ENCODE data around the gene EEF1AKMT4. TPM values are rescaled to one million over a fixed set of nuclear protein-coding genes. Genes with fewer than 3 reads are reported as not detected.
A peak's percentile ranks its signal among the peaks of the same experiment; 100 is the strongest.

Gene EEF1AKMT4
- total RNA-seq, 1 donor from 2014 or later, result 14.0 TPM

- H3K36me3 ChIP-seq (ENCODE audit: control insufficient read depth, insufficient read depth, low read length), result peaks cover 25% of the 10 kb centered on the region
- no peak for TF ChIP-seq CTCF (IDR thresholded peaks at IDR 0.05; ENCODE audit: insufficient read depth, low read length, severe bottlenecking)
- FAIRE-seq (no peak), DNase-seq (ENCODE audit: low read depth) (no peak)
- peaks cover 2% of the 10 kb centered on the region for H3K27me3 ChIP-seq (ENCODE audit: control insufficient read depth, insufficient read depth, low read length)
- no peak overlapping the region for H3K4me3 ChIP-seq (ENCODE audit: low read depth, low read length)
These were observed 8.9 kb upstream of the EEF1AKMT4 start for GRCh38 chr3:184240384-184241140.

- no peak for DNase-seq (ENCODE audit: low read depth)
- Histone ChIP-seq H3K36me3 (ENCODE audit: control insufficient read depth, insufficient read depth, low read length) (peaks cover 27% of the 10 kb centered on the region), H3K27me3 (ENCODE audit: control insufficient read depth, insufficient read depth, low read length) (peaks cover 2% of the 10 kb centered on the region), H3K4me3 (ENCODE audit: low read depth, low read length) (no peak overlapping the region)
- TF ChIP-seq CTCF (IDR thresholded peaks at IDR 0.05; ENCODE audit: insufficient read depth, low read length, severe bottlenecking), result no peak
- FAIRE-seq, result no peak
These were observed 8.4 kb upstream of the EEF1AKMT4 start for GRCh38 chr3:184241141-184241446.

- H3K4me3 ChIP-seq (ENCODE audit: low read depth, low read length), result peak overlapping the region; percentile 9
- H3K27me3 ChIP-seq (ENCODE audit: control insufficient read depth, insufficient read depth, low read length), result peaks cover 2% of the 10 kb centered on the region
- FAIRE-seq (no peak), DNase-seq (ENCODE audit: low read depth) (peak; percentile 57)
- TF ChIP-seq CTCF (IDR thresholded peaks at IDR 0.05; ENCODE audit: insufficient read depth, low read length, severe bottlenecking), result peak; percentile 93
- peaks cover 27% of the 10 kb centered on the region for H3K36me3 ChIP-seq (ENCODE audit: control insufficient read depth, insufficient read depth, low read length)
These were observed 7.8 kb upstream of the EEF1AKMT4 start for GRCh38 chr3:184241447-184242296.

- peak; percentile 60 for FAIRE-seq
- no peak for DNase-seq (ENCODE audit: low read depth)
- Histone ChIP-seq H3K36me3 (ENCODE audit: control insufficient read depth, insufficient read depth, low read length) (peaks cover 27% of the 10 kb centered on the region), H3K4me3 (ENCODE audit: low read depth, low read length) (no peak overlapping the region), H3K27me3 (ENCODE audit: control insufficient read depth, insufficient read depth, low read length) (peaks cover 2% of the 10 kb centered on the region)
- TF ChIP-seq CTCF (IDR thresholded peaks at IDR 0.05; ENCODE audit: insufficient read depth, low read length, severe bottlenecking), result no peak
These were observed 7.2 kb upstream of the EEF1AKMT4 start for GRCh38 chr3:184242297-184242685.

GRCh38 chr3:184248454-184249411 lies 739 bp upstream of the EEF1AKMT4 start, which contains the start of gene ALG3:
TSS of gene ALG3 (minus strand) at chr3:184248962. CDS start at chr3:184248940, 22 bp downstream.
- H3K36me3 ChIP-seq (ENCODE audit: control insufficient read depth, insufficient read depth, low read length), result peaks cover 18% of the 10 kb centered on the region
- H3K27me3 ChIP-seq (ENCODE audit: control insufficient read depth, insufficient read depth, low read length), result no peaks in the 10 kb centered on the region
- peak; percentile 62 for DNase-seq (ENCODE audit: low read depth)
- FAIRE-seq, result no peak
- peak within 1 kb of the TSS; percentile 65 for H3K4me3 ChIP-seq (ENCODE audit: low read depth, low read length)
- TF ChIP-seq CTCF (IDR thresholded peaks at IDR 0.05; ENCODE audit: insufficient read depth, low read length, severe bottlenecking), result no peak
